Stimulated activated CD8-positive, alpha-beta memory T cell treated with anti-CD3 and anti-CD28 coated beads, Interleukin-12 subunit alpha, Interleukin-12 subunit beta, amount 100 ng/mL, for 24 hours (primary cell): Measurements from ENCODE around the gene CALHM3.

Experiments used
- DNase-seq: peaks from one replicate; pipeline ENCODE4 v3.0.0-alpha.2; 2020; ENCODE audit errors: extremely low read depth

CALHM3 gene

GRCh38 chr10:103474077-103474476 is 5.0 kb downstream of the CALHM3 start:
- no peak for DNase-seq

DNA sequence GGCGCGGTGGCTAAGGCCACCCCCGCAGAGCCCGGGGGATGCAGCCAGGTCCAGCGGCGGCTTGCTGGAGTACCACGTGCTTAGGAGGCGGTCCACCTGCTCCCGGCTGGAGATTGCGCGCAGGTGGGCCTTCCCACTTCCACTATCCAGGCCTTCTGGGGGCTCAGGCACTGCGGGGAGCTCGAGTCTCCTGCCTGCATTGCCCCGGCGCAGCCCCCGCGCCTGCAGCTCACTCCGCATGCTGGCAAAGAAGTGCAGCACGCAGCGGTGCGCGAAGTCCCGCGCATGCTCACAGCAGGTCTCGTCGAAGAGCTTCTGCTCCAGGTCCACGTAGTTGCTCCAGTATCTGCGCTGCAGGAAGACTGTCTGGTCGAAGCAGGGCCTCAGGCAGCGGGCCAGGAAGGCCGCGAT is 5.8 kb downstream of the CALHM3 start:
- DNase-seq = no peak

DNA sequence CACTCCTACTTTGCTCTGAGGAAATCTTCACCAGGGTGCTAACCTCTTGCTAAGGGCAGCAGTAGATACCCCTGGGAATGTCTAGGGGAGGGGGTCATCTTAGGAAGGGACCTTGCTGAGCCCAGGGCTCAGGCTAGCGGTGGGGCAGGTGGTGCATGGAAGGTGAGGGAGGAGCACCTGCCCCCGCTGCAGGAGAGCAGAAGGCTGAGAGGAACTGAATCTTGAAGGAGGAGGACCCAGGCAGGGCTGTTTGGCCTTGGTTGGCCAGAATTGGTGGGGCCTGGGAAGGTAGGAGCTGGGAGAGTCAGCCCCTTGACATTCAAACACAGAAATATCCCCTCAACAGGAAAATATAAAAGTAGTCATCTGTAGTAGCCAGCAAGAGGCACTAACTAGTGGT is 7.0 kb downstream of the CALHM3 start:
- no peak for DNase-seq

DNA sequence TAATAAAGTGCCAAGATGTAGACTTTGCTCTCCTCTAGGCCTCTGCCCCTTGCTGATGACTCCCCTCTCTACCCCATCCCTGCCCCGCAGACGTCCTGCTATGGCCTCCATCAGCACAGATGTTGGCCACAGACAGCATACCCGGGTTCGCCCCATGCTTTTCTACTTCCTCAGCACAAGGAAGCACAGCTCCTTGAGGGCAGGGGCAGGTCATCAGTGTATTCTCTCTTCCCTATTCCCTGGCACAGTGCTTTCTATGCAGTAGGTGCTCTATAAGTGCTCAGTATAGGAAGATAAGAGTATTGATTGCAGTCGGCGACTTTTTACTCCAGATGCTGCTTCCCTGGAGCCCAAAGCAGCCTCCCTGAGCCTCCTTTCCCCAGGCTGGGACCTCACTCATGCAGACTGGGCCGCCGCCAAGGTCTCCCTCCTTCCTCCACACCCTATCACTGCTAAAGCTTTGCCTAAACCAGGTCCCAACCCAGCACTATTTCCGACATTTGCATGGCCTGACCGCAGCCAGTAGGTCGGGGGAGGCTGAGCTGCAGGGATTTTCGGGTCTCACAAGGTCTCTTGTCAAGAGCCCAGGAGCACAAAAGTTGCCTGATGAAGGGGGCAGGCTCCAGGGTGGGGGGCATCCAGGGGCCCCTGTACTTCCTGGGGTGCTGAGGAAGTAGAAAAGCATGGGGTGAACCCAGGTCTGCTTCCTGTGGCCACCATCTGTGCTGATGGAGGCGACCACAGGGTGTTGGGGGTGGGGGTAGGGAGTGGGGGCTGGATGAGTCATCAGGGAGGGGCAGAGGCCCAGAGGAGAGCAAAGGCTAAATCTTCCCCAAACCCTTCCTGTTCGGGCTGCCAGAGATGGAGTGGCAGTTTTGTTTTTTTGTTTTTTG is 8.0 kb downstream of the CALHM3 start:
- DNase-seq = peak; percentile 38

DNA sequence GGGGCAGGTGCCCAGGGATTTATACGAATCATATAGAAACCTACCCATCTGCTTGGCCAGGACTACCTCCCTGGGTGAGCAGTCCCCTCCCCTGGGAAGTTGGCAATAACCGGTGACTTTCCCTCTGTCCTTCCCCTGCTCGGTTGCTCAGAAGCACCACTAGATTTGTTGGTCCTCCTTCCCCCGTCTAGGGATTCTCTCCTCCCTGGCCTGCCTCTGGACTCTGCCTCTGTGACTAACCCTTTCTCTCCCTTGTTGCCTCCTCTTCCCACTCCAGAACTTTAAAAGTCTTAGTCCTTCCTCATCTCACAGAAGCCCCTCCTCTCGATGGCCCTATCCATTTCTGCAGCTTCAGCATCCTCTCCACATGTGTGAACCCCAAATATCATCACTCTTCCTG is 9.8 kb downstream of the CALHM3 start:
- no peak for DNase-seq

DNA sequence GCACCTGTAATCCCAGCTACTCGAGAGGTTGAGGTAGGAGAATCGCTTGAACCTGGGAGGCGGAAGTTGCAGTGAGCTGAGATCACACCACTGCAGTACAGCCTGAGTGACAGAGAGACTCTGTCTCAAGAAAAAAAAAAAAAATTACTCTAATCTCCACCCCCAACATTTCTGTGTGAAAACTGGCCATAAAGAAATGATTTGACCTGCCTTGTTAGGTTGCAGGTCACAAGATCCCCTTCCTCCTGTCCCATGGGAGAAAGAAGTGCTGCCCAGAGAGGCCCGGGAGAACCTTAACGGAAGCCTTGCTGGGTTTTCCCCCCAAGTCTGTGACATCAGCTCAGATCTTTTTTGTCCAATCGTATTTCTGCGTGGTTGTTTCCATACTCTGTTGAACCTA is 11.6 kb downstream of the CALHM3 start:
- no peak for DNase-seq

DNA sequence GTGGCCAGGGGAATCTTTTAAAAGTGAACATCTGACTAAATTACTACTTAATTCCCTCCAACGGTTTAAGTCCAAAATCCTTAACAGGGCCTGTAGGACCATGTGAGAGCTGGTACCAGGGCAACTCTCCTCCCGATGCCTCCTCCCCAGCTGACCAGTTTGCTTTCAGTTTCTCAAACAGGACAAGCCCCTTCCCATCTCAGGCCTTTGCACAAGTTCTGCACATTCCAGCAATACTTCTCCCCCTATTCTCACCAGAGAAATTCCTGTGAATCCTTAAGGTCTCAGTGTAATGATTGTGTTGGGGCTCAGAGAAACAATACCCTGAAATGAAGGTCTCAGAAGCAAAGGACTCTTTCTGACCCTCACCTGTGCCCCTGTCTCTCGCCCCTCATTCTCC is 12.3 kb downstream of the CALHM3 start:
- DNase-seq = no peak

DNA sequence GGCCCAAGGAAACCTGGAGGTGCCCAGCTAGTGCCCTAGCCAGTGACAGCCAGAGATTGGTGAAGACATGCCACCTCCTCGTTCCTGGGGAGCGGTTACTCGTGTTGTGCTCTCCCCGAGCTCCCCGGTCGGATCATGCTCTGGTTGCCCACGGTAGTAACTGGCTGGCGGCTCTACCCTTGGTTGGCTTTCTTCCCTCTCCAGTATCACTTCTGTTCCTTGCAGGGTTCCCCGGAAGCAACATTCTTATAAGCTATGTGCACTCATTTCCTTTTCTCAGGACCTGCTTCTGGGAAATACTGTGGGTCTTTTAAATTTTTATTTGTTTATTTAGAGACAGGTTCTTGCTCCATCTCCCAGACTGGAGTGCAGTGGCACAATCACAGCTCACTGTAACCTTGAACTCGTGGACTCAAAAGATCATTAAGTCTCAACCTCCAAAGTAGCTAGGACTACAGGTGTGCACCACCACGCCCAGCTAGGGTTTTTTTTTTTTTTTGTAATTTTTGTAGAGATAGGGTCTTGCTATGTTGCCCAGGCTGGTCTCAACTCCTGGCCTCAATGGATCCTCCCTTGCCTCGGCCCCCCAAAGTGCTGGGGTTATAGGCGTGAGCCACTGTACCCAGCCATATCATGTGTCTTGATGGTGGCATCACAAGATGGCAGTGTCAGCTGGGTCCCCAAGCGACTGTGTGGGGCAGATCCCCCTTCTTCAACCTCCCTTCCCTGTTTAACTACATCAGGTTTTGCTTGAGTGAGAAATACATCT is 13.4 kb downstream of the CALHM3 start:
- DNase-seq = no peak

DNA sequence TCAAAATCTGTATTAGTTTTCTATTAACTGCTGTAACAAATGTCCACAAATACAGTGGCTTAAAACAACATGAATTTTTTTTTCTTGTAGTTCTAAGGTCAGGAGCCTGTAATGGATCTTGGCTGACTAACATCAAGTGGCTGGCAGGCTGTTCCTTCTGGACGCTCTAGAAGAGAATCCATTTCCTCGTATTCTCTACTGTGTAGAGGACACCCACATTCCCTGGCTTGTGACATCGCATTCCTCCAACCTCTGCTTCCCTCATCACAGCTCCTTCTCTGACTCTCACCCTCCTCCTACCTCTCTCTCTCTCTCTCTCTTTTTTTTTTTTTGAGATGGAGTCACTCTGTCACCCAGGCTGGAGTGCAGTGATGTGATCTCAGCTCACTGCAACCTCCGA is 15.5 kb downstream of the CALHM3 start:
- no peak for DNase-seq

DNA sequence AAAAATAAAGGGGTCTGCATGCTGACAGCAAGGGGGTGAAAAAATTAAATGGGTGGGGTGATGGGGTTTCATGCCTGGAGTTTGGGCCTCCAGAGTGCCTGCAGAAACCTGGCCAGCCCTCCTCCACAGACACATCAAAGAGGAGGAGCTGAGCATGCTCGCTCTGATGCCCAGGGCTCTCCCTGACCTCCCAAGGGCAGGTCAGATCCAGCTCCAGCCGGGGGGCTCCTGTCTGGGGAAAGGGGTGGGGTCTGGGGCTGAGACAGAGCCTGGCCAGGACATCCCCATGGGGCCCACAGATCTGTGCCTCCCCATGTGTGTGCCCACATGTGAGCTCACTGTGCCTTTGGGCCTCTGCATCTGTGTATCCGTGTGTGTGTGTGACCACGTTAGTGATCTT is 19.4 kb downstream of the CALHM3 start:
- DNase-seq = no peak

DNA sequence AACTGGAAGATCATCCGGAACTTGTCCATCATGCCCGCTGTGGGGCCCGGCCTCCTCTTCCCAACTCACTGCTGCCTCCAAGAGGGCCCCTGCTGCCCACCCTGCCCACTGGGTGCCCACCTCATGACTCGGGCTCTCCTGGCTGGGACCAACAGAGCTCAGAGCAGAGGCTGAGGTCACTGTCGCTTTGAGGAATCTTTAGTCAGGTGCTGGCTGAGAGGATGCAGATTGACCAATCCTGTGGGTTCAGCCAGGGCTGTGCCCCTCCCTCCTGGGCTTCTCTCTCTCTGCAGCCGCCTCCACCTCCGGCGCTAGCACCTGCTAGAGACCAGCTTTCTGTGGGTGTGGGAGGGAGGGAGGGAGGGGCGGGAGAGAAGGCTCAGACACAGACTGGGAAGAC is 20.3 kb downstream of the CALHM3 start, which contains the start of gene CALHM1:
CALHM1 (minus strand) TSS at position 181 of the 400 bp plus-strand sequence; CDS start at position 32, 149 bp downstream.
- no peak for DNase-seq

GRCh38 chr10:103457896-103458583 is 21.0 kb downstream of the CALHM3 start:
- no peak for DNase-seq

- no peak for DNase-seq
These were observed 21.8 kb downstream of the CALHM3 start for GRCh38 chr10:103457176-103457712.

GRCh38 chr10:103456074-103456660 is 22.9 kb downstream of the CALHM3 start:
- DNase-seq = no peak

DNA sequence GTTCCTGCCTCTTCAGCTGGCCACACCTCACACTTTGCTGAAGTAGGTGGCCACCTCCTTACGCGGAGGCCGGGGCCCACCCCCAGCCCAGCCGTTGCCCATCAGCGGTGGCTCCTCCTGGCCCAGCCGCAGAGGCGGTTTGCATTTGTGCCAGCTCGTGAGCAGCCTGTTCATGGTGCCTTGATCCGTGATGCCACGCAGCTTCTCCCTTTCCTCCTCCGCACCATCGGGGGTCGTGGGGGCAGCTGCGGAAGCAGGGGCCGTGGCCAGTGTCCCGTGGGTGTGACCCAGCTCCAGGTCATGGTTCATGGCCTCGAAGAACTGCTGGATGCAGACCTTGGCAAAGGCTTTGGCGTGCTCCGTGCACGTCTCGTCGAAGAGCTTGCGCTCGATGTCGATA is 23.8 kb downstream of the CALHM3 start:
- no peak for DNase-seq

DNA sequence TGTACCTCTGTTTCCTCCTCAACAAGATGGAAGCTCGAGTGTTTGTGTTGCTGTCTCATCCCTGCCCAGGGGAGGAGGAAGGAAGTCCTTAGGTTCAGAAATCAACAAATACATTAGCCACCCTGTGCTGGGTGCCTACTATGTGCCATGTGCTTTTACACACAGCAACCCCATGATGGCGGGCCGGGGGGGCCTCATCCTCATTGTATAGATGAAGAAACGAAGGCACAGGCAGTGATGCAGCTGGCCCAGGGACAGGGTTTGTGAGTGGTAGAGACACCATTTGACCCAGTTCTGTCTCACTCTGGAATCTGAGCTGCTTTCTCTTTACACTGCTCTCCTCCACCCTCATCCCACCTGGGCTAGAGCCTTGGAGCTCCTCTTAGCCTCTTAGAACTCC is 25.0 kb downstream of the CALHM3 start:
- DNase-seq = no peak

GRCh38 chr10:103452506-103453230 is 26.4 kb downstream of the CALHM3 start:
- DNase-seq = no peak

- no peak for DNase-seq
These were observed 27.1 kb downstream of the CALHM3 start, which contains the start of gene CALHM2 for GRCh38 chr10:103451831-103452505. Gene CALHM2 (minus strand): TSS chr10:103452370. CDS start chr10:103449941, 2,429 bp downstream.

DNA sequence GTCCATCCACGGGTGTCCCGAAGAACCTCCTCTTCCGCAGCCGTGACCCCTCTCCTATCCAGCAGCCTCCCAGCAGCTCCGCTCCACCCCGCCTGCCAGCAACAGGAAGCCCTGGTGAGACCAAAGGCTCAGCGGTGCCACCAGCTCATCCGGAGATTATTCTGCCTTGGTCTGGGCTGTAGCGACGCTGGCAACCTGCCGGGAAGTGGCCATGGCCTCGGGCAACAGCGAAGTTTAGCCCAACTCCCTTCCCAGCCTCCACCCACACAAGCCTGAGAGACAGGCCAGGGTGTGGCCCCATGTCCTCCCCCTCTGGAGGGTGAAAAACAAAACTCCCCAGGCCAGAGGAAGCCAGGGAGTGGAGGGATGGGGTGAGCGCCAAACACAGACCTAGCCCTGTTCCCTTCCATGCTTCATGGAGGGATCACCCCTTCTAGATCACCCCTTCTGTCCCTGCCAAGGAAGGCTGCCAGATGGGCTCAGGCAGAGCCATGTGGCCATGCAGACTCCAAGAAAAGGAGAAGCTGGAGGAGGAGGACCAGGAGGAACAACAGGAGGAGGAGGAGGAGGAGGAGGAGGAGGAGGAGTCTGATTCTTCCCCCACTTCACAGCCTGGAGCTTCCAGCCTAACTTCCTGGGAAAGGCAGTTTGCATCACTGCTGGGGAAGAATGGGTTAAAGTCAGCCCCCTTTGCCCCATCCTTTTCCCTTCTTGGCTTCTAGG is 27.8 kb downstream of the CALHM3 start:
- DNase-seq = no peak
